Astrocyte (in vitro differentiated cells and primary cell): ENCODE results near the gene ITGA8.

Source experiments
- CTCF ChIP-seq: IDR thresholded peaks from 2 replicates; pipeline ENCODE4 v1.5.1; 2011; ENCODE audit warnings: low read depth, mild to moderate bottlenecking, inconsistent platforms, low read length, moderate library complexity; ENCODE audit not compliant: insufficient read depth
- EZH2 ChIP-seq: IDR thresholded peaks from 2 replicates; pipeline ENCODE4 v1.6.1; 2012; ENCODE audit warnings: mild to moderate bottlenecking, low read length, inconsistent platforms; ENCODE audit not compliant: insufficient read depth

GRCh38 chr10:15491856-15492642 lies 227.7 kb downstream of the ITGA8 start:
- TF ChIP-seq EZH2 (no peak), CTCF (no peak)
